IMR-90 (cell line): Measurements from ENCODE around the gene HIGD2A. TPM values are rescaled to one million over a fixed set of nuclear protein-coding genes. Genes with fewer than 3 reads are reported as not detected.

Experiments
- ATAC-seq: fragments of 200-7000 bp; cut with Tn5 transposase; 2 replicates; pipeline ENCODE4 v1.9.1; 2020; ENCODE audit warnings: low read depth, mild to moderate bottlenecking, moderate library complexity
- BruUV-seq: library from RNA; stranded (reverse); fragments of 400-500 nt; replicated peaks from 2 replicates; lab custom pipeline; 2021; lab: Mats Ljungman, UMichigan
- CTCF ChIA-PET: fragments of 300-600 bp; formaldehyde crosslinking; extraction: SDS; loops from one replicate; lab custom pipeline; 2021; ENCODE audit warnings: antibody characterized with exemption; lab: Yijun Ruan, JAX
- POLR2A ChIA-PET: fragments of 300-600 bp; sonication (Branson Sonifier 250); formaldehyde crosslinking; loops from one replicate; lab custom pipeline; 2022; ENCODE audit warnings: antibody characterized with exemption; ENCODE audit not compliant: unreplicated experiment; lab: Charles Lee
- DNase-seq: peaks from one replicate; pipeline ENCODE4 v3.0.0; 2013
- H2AFZ ChIP-seq: replicated peaks from 2 replicates; pipeline ENCODE3; 2013; ENCODE audit warnings: low read length, mild to moderate bottlenecking; ENCODE audit not compliant: poor library complexity
- H2AK5ac ChIP-seq: 2 replicates; pipeline ENCODE4 v1.6.1; 2013; ENCODE audit warnings: low read depth, low read length, inconsistent platforms
- H2AK9ac ChIP-seq: replicated peaks from 2 replicates; pipeline ENCODE3; 2013; ENCODE audit warnings: mild to moderate bottlenecking, low read depth, low read length, moderate library complexity; ENCODE audit not compliant: poor library complexity
- H2BK120ac ChIP-seq: 2 replicates; pipeline ENCODE4 v1.6.1; 2013; ENCODE audit warnings: low read depth, low read length, inconsistent platforms
- H2BK15ac ChIP-seq: 3 replicates; pipeline ENCODE4 v1.6.1; 2013; ENCODE audit warnings: low read depth, low read length, inconsistent platforms
- H2BK20ac ChIP-seq: 2 replicates; pipeline ENCODE4 v1.6.1; 2013; ENCODE audit warnings: low read depth, mild to moderate bottlenecking, inconsistent platforms, low read length, moderate library complexity
- H2BK5ac ChIP-seq: 2 replicates; pipeline ENCODE4 v1.6.1; 2013; ENCODE audit warnings: mild to moderate bottlenecking, low read depth, low read length, inconsistent platforms; ENCODE audit not compliant: poor library complexity, severe bottlenecking
- H3K14ac ChIP-seq: replicated peaks from 2 replicates; pipeline ENCODE4 v1.6.1; 2013; ENCODE audit warnings: low read depth, low read length, inconsistent platforms
- H3K18ac ChIP-seq: 2 replicates; pipeline ENCODE4 v1.6.1; 2013; ENCODE audit warnings: low read depth, low read length, control low read depth
- H3K23ac ChIP-seq: 2 replicates; pipeline ENCODE4 v1.6.1; 2013; ENCODE audit warnings: low read depth, low read length, inconsistent platforms
- H3K27ac ChIP-seq: 2 replicates; pipeline ENCODE4 v1.5.1; 2013; ENCODE audit warnings: mild to moderate bottlenecking, control low read depth, low read length; ENCODE audit not compliant: insufficient read depth
- H3K27me3 ChIP-seq: 2 replicates; pipeline ENCODE4 v1.6.1; 2013; ENCODE audit warnings: low read length; ENCODE audit not compliant: control insufficient read depth, insufficient read depth
- H3K36me3 ChIP-seq: 2 replicates; pipeline ENCODE4 v1.6.1; 2013; ENCODE audit warnings: low read length, mixed read lengths; ENCODE audit not compliant: control insufficient read depth, insufficient read depth
- H3K4ac ChIP-seq: 2 replicates; pipeline ENCODE4 v1.6.1; 2013; ENCODE audit warnings: low read depth, low read length, inconsistent platforms
- H3K4me1 ChIP-seq: 2 replicates; pipeline ENCODE4 v1.6.1; 2013; ENCODE audit warnings: low read length, mixed read lengths; ENCODE audit not compliant: control insufficient read depth, insufficient read depth
- H3K4me2 ChIP-seq: 2 replicates; pipeline ENCODE4 v1.6.1; 2013; ENCODE audit warnings: low read depth, mild to moderate bottlenecking, control low read depth, low read length, moderate library complexity
- H3K4me3 ChIP-seq: 2 replicates; pipeline ENCODE4 v1.5.1; 2013; ENCODE audit warnings: low read depth, mild to moderate bottlenecking, control low read depth, low read length, moderate library complexity; ENCODE audit not compliant: insufficient read depth
- H3K56ac ChIP-seq: 2 replicates; pipeline ENCODE4 v1.6.1; 2013; ENCODE audit warnings: low read length, inconsistent platforms; ENCODE audit not compliant: insufficient read depth; ENCODE audit errors: extremely low read depth
- H3K79me1 ChIP-seq, 2 experiments: 2 replicates each; pipeline ENCODE4 v1.6.1; 2013; ENCODE audit warnings: low read length in 2 of 2, inconsistent platforms in 1 of 2, low read depth in 1 of 2
- H3K9ac ChIP-seq: 2 replicates; pipeline ENCODE4 v1.6.1; 2013; ENCODE audit warnings: low read depth, low read length, control low read depth
- H3K9me1 ChIP-seq: 2 replicates; pipeline ENCODE4 v1.6.1; 2013; ENCODE audit warnings: low read length, inconsistent platforms; ENCODE audit not compliant: insufficient read depth
- H3K9me3 ChIP-seq: 2 replicates; pipeline ENCODE4 v1.6.1; 2013; ENCODE audit warnings: low read length; ENCODE audit not compliant: control insufficient read depth, insufficient read depth
- H4K20me1 ChIP-seq: 2 replicates; pipeline ENCODE4 v1.6.1; 2013; ENCODE audit warnings: low read length, inconsistent platforms; ENCODE audit not compliant: insufficient read depth
- H4K5ac ChIP-seq: 2 replicates; pipeline ENCODE4 v1.6.1; 2013; ENCODE audit warnings: mild to moderate bottlenecking, low read depth, low read length, control low read depth
- H4K8ac ChIP-seq, 2 experiments: 2 replicates each; pipeline ENCODE4 v1.6.1; 2013; ENCODE audit warnings: low read depth in 2 of 2, low read length in 2 of 2, control low read depth in 1 of 2, inconsistent platforms in 1 of 2
- H4K91ac ChIP-seq: 2 replicates; pipeline ENCODE4 v1.6.1; 2013; ENCODE audit warnings: low read depth, low read length, inconsistent platforms; ENCODE audit not compliant: insufficient read depth
- BHLHE40 ChIP-seq: fragments of 150-350 bp; IDR thresholded peaks from 2 replicates; pipeline ENCODE4 v1.6.1; 2016; ENCODE audit warnings: mild to moderate bottlenecking, low read depth, low read length
- ELK1 ChIP-seq: fragments of 150-350 bp; IDR thresholded peaks from 2 replicates; pipeline ENCODE4 v1.6.1; 2016; ENCODE audit warnings: low read depth, mild to moderate bottlenecking, low read length, moderate library complexity, borderline replicate concordance
- FOS ChIP-seq: fragments of 150-350 bp; IDR thresholded peaks from 2 replicates; pipeline ENCODE4 v1.6.1; 2016; ENCODE audit warnings: low read depth, low read length
- MAZ ChIP-seq: IDR thresholded peaks from 2 replicates; pipeline ENCODE4 v1.6.1; 2012; ENCODE audit warnings: low read depth, mild to moderate bottlenecking, low read length, improper control_type of control experiment, moderate library complexity, borderline replicate concordance
- MXI1 ChIP-seq: IDR thresholded peaks from 2 replicates; pipeline ENCODE4 v1.6.1; 2012; ENCODE audit warnings: low read depth, mild to moderate bottlenecking, low read length, moderate library complexity, borderline replicate concordance
- RCOR1 ChIP-seq: IDR thresholded peaks from 2 replicates; pipeline ENCODE4 v1.6.1; 2012; ENCODE audit warnings: mild to moderate bottlenecking, low read length, improper control_type of control experiment; ENCODE audit not compliant: insufficient replicate concordance
- SMC3 ChIP-seq: fragments of 150-350 bp; IDR thresholded peaks from 2 replicates; pipeline ENCODE4 v1.6.1; 2016; ENCODE audit warnings: low read depth, mild to moderate bottlenecking, antibody characterized with exemption, low read length, moderate library complexity
- WGBS, 2 experiments: methylation state at CpG; one replicate each; pipeline versions ENCODE4 v1.1.5 to v1.1.7; 2013; ENCODE audit warnings: missing lambda C conversion rate in 2 of 2; ENCODE audit not compliant: insufficient read length in 1 of 2; ENCODE audit errors: extremely low coverage in 2 of 2; 5-methylcytosine and 5-hydroxymethylcytosine counted together
- dilution Hi-C: fragments of 300-500 bp; cut with HindIII; formaldehyde crosslinking; loops from one replicate; pipeline ENCODE4 v1.14.3; 2018; ENCODE audit warnings: low sequenced_read_pairs; ENCODE audit not compliant: unreplicated experiment
- in situ Hi-C: fragments of 300-500 bp; cut with MboI; formaldehyde crosslinking; loops from 3 replicates; pipeline ENCODE4 v1.14.3; 2019; ENCODE audit warnings: low sequenced_read_pairs, inconsistent platforms, mixed read lengths
- intact Hi-C: fragments of 100-400 bp; cut with micrococcal nuclease; formaldehyde crosslinking; loops from 2 replicates; pipeline ENCODE4 v1.10.0; 2022
- polyA plus RNA-seq, 3 experiments: library from polyadenylated mRNA; depleted of rRNA; stranded (reverse); fragments of >200 nt; gene quantifications; 2 replicates each; pipeline ENCODE4 v1.2.3, GENCODE V29; 2012; ENCODE audit warnings: low replicate concordance in 1 of 3
- total RNA-seq: library from RNA; depleted of rRNA; stranded (reverse); fragments of >200 nt; gene quantifications from 2 replicates; pipeline ENCODE4 v1.2.3, GENCODE V29; 2012
- TF ChIP-seq, protein P1 (sequence below): conservative IDR thresholded peaks from 2 replicates; pipeline ENCODE4 v1.5.1; 2012; ENCODE audit warnings: mild to moderate bottlenecking, low read depth, low read length, improper control_type of control experiment

HIGD2A gene
- total and polyA plus RNA-seq, 2 of the 4 experiments (the other 2 are of a cell fraction), result 35.0 to 131 TPM

DNA sequence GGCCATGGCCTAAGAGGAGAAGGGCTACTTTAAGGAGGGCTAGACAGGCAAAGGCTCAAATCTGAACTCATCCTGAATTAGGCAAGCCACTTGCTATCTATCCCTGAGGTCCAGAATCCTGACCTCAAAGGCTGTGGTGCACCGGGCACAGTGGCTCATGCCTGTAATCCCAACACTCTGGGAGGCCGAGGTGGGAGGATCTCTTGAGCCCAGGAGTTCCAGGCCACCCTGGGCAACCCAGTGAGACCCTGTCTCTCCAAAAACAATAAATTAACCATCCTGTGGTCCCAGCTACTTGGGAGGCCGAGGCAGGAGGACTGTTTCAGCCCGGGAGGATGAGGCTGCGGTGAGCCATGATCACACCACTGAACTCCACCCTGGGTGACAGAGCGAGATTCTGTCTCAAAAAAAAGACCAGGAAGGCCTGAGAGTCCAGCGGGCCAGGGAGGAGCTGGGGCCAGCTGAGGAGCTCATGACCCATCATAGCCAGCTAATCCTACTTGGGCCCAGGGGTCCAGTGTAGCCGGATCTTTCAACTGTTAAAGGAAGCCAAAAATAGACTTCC, 4.1 kb upstream of the HIGD2A start:
- no TSS peak for BruUV-seq
- Histone ChIP-seq H3K9me1 (no peaks in the 10 kb centered on the region; the same call in 1 of the 2 replicates), H4K5ac (no peak overlapping the region), H2AK9ac (no peak overlapping the region), H3K4me1 (no peaks in the 10 kb centered on the region), H3K14ac (no peak overlapping the region), H2BK5ac (no peak overlapping the region), H4K20me1 (peaks cover 3% of the 10 kb centered on the region; the same call in 1 of the 2 replicates), H3K56ac (no peak overlapping the region), H3K9ac (no peak overlapping the region), H3K18ac (no peak overlapping the region), H4K91ac (no peak overlapping the region), H4K8ac (no peak overlapping the region), H3K27ac (no peak overlapping the region), H2BK15ac (no peak overlapping the region), H3K27me3 (no peaks in the 10 kb centered on the region), H3K23ac (no peak overlapping the region), H3K36me3 (peaks cover 38% of the 10 kb centered on the region), H3K79me1 (peaks cover 11 to 34% of the 10 kb centered on the region in 2 experiments; a peak in 3 of 4 replicates), H3K9me3 (no peaks in the 10 kb centered on the region), H2AK5ac (no peak overlapping the region), H2AFZ (no peak overlapping the region), H2BK20ac (no peak overlapping the region), H3K4me3 (no peak overlapping the region), H2BK120ac (no peak overlapping the region), H3K4me2 (no peak overlapping the region), H3K4ac (no peak overlapping the region)
- ATAC-seq (no peak), DNase-seq (no peak)
- intact Hi-C loops (no loop called here), dilution Hi-C loops (no loop called here), in situ Hi-C loops (no loop called here)
- CTCF ChIA-PET, result no interaction called here
- WGBS, 2 experiments, result 93% methylated on average over 3 of the region's 8 CpGs; no CpG with 5 or more reads in 1 of the 2 experiments
- TF ChIP-seq, protein P1, sequence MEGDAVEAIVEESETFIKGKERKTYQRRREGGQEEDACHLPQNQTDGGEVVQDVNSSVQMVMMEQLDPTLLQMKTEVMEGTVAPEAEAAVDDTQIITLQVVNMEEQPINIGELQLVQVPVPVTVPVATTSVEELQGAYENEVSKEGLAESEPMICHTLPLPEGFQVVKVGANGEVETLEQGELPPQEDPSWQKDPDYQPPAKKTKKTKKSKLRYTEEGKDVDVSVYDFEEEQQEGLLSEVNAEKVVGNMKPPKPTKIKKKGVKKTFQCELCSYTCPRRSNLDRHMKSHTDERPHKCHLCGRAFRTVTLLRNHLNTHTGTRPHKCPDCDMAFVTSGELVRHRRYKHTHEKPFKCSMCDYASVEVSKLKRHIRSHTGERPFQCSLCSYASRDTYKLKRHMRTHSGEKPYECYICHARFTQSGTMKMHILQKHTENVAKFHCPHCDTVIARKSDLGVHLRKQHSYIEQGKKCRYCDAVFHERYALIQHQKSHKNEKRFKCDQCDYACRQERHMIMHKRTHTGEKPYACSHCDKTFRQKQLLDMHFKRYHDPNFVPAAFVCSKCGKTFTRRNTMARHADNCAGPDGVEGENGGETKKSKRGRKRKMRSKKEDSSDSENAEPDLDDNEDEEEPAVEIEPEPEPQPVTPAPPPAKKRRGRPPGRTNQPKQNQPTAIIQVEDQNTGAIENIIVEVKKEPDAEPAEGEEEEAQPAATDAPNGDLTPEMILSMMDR, result no peak
- TF ChIP-seq MAZ, result no peak
- no peak for TF ChIP-seq MXI1
- TF ChIP-seq BHLHE40, result no peak
- TF ChIP-seq SMC3, result no peak
- no peak for TF ChIP-seq ELK1
- TF ChIP-seq FOS, result no peak
- no peak for TF ChIP-seq RCOR1
- POLR2A ChIA-PET, result no interaction called here
